Ovary (tissue), 3 donors: Measurements from ENCODE around the gene PPIF.

ENCODE experiments used
- CTCF ChIP-seq, 3 donors: fragments of 450-650 bp in 2 of 3; fragments of 200-600 bp in 1 of 3; IDR thresholded peaks; one replicate each; pipeline versions ENCODE4 v1.5.1 to v1.8.0; 2016 to 2022; ENCODE audit warnings: antibody characterized with exemption in 3 of 3, mild to moderate bottlenecking in 1 of 3
- EP300 ChIP-seq: sonication (generic); formaldehyde crosslinking; IDR thresholded peaks from one replicate; pipeline ENCODE4 v1.6.1; 2017; ENCODE audit warnings: antibody characterized with exemption
- POLR2A ChIP-seq: fragments of 450-650 bp; IDR thresholded peaks from one replicate; pipeline ENCODE4 v1.6.1; 2017; ENCODE audit warnings: antibody characterized with exemption, mild to moderate bottlenecking, moderate library complexity
- donor health status: DM: no; HTN: no; CAD: no.

- TF ChIP-seq POLR2A (no peak), EP300 (no peak), CTCF (IDR thresholded peaks at IDR 0.05) (no peak)
Observed at GRCh38 chr10:79394664-79395063, 47.4 kb downstream of the PPIF start.
